PC-3 (cell line): ENCODE data around the gene ADAT3. TPM values are rescaled to one million over a fixed set of nuclear protein-coding genes. Genes with fewer than 3 reads are reported as not detected.

Source experiments
- ATAC-seq: fragments of 200-7000 bp; cut with Tn5 transposase; 2 replicates; pipeline ENCODE4 v1.9.1; 2020; ENCODE audit warnings: mild to moderate bottlenecking, moderate library complexity
- BruUV-seq: library from RNA; stranded (reverse); fragments of 400-500 nt; replicated peaks from 2 replicates; lab custom pipeline; 2021; lab: Mats Ljungman, UMichigan
- CTCF ChIA-PET: fragments of 300-600 bp; sonication (Branson Sonifier 250); formaldehyde crosslinking; loops from one replicate; lab custom pipeline; 2022; ENCODE audit warnings: antibody characterized with exemption; lab: Charles Lee
- POLR2A ChIA-PET: fragments of 300-600 bp; sonication (Branson Sonifier 250); formaldehyde crosslinking; loops from one replicate; lab custom pipeline; 2022; ENCODE audit warnings: antibody characterized with exemption; ENCODE audit not compliant: unreplicated experiment; lab: Charles Lee
- DNase-seq: peaks from one replicate; pipeline ENCODE4 v3.0.0-alpha.2; 2015
- H2AFZ ChIP-seq: fragments of 300-600 bp; sonication (generic); 2 replicates; pipeline ENCODE4 v1.6.0; 2016; ENCODE audit warnings: antibody characterized with exemption, low read length
- H3F3A ChIP-seq: fragments of 300-600 bp; sonication (generic); one replicate; pipeline ENCODE4 v1.6.0; 2017; ENCODE audit warnings: antibody characterized with exemption, low read length, control low read depth, mild to moderate bottlenecking; ENCODE audit not compliant: unreplicated experiment
- H3K27ac ChIP-seq: fragments of 300-600 bp; sonication (generic); 2 replicates; pipeline ENCODE4 v1.5.1; 2016; ENCODE audit warnings: mild to moderate bottlenecking, low read length
- H3K27me3 ChIP-seq: fragments of 300-600 bp; sonication (generic); 2 replicates; pipeline ENCODE4 v1.6.1; 2016; ENCODE audit warnings: low read length, mixed read lengths
- H3K36me3 ChIP-seq: fragments of 300-600 bp; sonication (generic); 2 replicates; pipeline ENCODE4 v1.6.1; 2016; ENCODE audit warnings: low read depth, mixed run types, low read length, mixed read lengths
- H3K4me1 ChIP-seq: fragments of 300-600 bp; sonication (generic); 2 replicates; pipeline ENCODE4 v1.5.1; 2016; ENCODE audit warnings: low read length; ENCODE audit not compliant: insufficient read depth
- H3K4me2 ChIP-seq: fragments of 300-600 bp; sonication (generic); 2 replicates; pipeline ENCODE4 v1.6.0; 2016; ENCODE audit warnings: low read length
- H3K4me3 ChIP-seq: fragments of 300-600 bp; sonication (generic); 2 replicates; pipeline ENCODE4 v1.5.1; 2016; ENCODE audit warnings: mild to moderate bottlenecking, low read length, mixed read lengths
- H3K79me2 ChIP-seq: fragments of 300-600 bp; sonication (generic); 2 replicates; pipeline ENCODE4 v1.6.1; 2017; ENCODE audit warnings: low read length, mixed read lengths
- H3K9ac ChIP-seq: fragments of 300-600 bp; sonication (generic); 2 replicates; pipeline ENCODE4 v1.6.0; 2016; ENCODE audit warnings: mild to moderate bottlenecking, low read length
- H3K9me2 ChIP-seq: fragments of 300-600 bp; sonication (generic); replicated peaks from 2 replicates; pipeline ENCODE4 v1.6.1; 2016; ENCODE audit warnings: mixed run types, low read length, mixed read lengths
- H3K9me3 ChIP-seq: fragments of 300-600 bp; sonication (generic); 2 replicates; pipeline ENCODE4 v1.6.1; 2016; ENCODE audit warnings: low read length, mixed read lengths
- H4K20me1 ChIP-seq: fragments of 300-600 bp; sonication (generic); 2 replicates; pipeline ENCODE4 v1.6.1; 2016; ENCODE audit warnings: low read length, mixed read lengths
- EZH2 ChIP-seq: fragments of 300-600 bp; sonication (generic); IDR thresholded peaks from one replicate; pipeline ENCODE4 v1.6.1; 2017; ENCODE audit warnings: antibody characterized with exemption, mild to moderate bottlenecking, low read length; ENCODE audit not compliant: unreplicated experiment
- EZH2phosphoT487 ChIP-seq: fragments of 300-600 bp; sonication (generic); IDR thresholded peaks from 2 replicates; pipeline ENCODE4 v1.6.1; 2018; ENCODE audit warnings: mild to moderate bottlenecking, antibody characterized with exemption, low read length, borderline replicate concordance
- intact Hi-C: fragments of 100-400 bp; cut with micrococcal nuclease; formaldehyde crosslinking; loops from 2 replicates; pipeline ENCODE4 v1.9.0; 2023
- total RNA-seq: library from RNA; depleted of rRNA; stranded (reverse); fragments of >200 nt; gene quantifications from 2 replicates; pipeline ENCODE4 v1.2.3, GENCODE V29; 2014
- TF ChIP-seq, protein P1 (sequence below): fragments of 300-600 bp; sonication (generic); conservative IDR thresholded peaks from 2 replicates; pipeline ENCODE4 v1.5.1; 2017; ENCODE audit warnings: antibody characterized with exemption, low read depth, mild to moderate bottlenecking, low read length

ADAT3 gene
- total RNA-seq, 1 experiment from 2014 or later = 8.4 TPM

DNA sequence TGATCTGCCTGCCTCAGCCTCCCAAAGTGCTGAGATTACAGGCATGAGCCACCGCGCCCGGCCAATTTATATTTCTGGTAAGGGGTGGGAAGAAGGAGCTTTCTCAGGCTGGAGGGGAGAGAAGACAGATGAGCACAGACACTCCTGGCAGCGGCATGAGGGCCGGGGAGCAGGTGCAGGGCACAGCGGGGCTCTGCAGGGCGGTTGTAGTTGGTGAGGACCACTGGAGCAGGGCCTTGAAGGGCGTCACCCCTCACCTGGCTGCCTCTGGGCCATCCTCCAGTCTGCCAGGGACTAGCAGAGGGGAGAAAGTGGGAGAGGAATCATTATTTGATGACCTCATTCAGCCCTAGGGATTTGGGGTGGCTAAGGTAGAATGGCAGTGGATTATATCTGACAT lies 27.2 kb downstream of the ADAT3 start:
- H3F3A ChIP-seq = no peaks in the 10 kb centered on the region
- CTCF ChIA-PET = no interaction called here
- no peak overlapping the region for H3K4me3 ChIP-seq
- H3K27me3 ChIP-seq = no peaks in the 10 kb centered on the region
- no peak overlapping the region for H2AFZ ChIP-seq
- no peak overlapping the region for H3K27ac ChIP-seq
- intact Hi-C loops = loop anchor here (5.0 kb wide), 1 partner anchor 40 kb away; no protein-coding TSS in a partner anchor
- H3K9ac ChIP-seq = no peak overlapping the region
- no peaks in the 10 kb centered on the region for H3K9me3 ChIP-seq
- no peaks in the 10 kb centered on the region for H3K36me3 ChIP-seq
- H3K79me2 ChIP-seq = no peaks in the 10 kb centered on the region
- TF ChIP-seq, protein P1, sequence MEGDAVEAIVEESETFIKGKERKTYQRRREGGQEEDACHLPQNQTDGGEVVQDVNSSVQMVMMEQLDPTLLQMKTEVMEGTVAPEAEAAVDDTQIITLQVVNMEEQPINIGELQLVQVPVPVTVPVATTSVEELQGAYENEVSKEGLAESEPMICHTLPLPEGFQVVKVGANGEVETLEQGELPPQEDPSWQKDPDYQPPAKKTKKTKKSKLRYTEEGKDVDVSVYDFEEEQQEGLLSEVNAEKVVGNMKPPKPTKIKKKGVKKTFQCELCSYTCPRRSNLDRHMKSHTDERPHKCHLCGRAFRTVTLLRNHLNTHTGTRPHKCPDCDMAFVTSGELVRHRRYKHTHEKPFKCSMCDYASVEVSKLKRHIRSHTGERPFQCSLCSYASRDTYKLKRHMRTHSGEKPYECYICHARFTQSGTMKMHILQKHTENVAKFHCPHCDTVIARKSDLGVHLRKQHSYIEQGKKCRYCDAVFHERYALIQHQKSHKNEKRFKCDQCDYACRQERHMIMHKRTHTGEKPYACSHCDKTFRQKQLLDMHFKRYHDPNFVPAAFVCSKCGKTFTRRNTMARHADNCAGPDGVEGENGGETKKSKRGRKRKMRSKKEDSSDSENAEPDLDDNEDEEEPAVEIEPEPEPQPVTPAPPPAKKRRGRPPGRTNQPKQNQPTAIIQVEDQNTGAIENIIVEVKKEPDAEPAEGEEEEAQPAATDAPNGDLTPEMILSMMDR = no peak
- TF ChIP-seq EZH2phosphoT487 = no peak
- TF ChIP-seq EZH2 = no peak
- DNase-seq (no peak), ATAC-seq (no peak)
- peaks cover 8% of the 10 kb centered on the region; the same call in 1 of the 2 replicates for H3K4me1 ChIP-seq
- no peaks in the 10 kb centered on the region for H4K20me1 ChIP-seq
- POLR2A ChIA-PET = no interaction called here
- BruUV-seq = no TSS peak
- no peaks in the 10 kb centered on the region for H3K9me2 ChIP-seq
- H3K4me2 ChIP-seq = no peak overlapping the region

DNA sequence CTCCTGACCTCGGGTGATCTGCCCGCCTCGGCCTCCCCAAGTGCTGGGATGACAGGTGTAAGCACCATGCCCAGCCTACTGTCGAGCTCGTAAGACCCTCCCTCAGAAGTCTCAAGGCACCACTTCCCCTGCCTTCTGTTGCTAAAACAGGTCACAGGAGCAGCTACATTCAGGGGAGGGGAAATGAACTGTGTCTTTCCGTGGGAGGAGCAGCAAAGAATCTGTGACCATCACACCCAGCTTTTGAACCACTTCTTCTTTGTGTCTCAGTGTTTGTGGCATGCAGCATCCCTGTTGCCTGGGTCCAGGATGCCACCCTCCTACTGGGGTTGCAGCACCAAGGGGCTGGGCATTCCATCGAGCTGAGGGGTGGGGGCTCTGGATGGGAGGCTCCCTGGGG lies 28.0 kb downstream of the ADAT3 start:
- BruUV-seq = no TSS peak
- Histone ChIP-seq H3F3A (no peaks in the 10 kb centered on the region), H3K9me3 (no peaks in the 10 kb centered on the region), H3K27ac (no peak overlapping the region), H3K4me2 (no peak overlapping the region), H3K79me2 (no peaks in the 10 kb centered on the region), H3K4me3 (no peak overlapping the region), H4K20me1 (no peaks in the 10 kb centered on the region), H2AFZ (no peak overlapping the region), H3K36me3 (no peaks in the 10 kb centered on the region), H3K27me3 (no peaks in the 10 kb centered on the region), H3K9me2 (no peaks in the 10 kb centered on the region), H3K9ac (no peak overlapping the region), H3K4me1 (peaks cover 8% of the 10 kb centered on the region; the same call in 1 of the 2 replicates)
- DNase-seq (no peak), ATAC-seq (no peak)
- intact Hi-C loops = loop anchor here (5.0 kb wide), 1 partner anchor 39 kb away; no protein-coding TSS in a partner anchor
- TF ChIP-seq, protein P1 = no peak
- TF ChIP-seq EZH2 = no peak
- ChIA-PET POLR2A (no interaction called here), CTCF (no interaction called here)

GRCh38 chr19:1933942-1934341 lies 28.7 kb downstream of the ADAT3 start:
- intact Hi-C loops = loop anchor here (5.0 kb wide), 1 partner anchor 38 kb away; no protein-coding TSS in a partner anchor
- ATAC-seq (no peak), DNase-seq (no peak)
- Histone ChIP-seq H3K79me2 (no peaks in the 10 kb centered on the region), H3K9me3 (no peaks in the 10 kb centered on the region), H3K36me3 (no peaks in the 10 kb centered on the region), H3K27ac (no peak overlapping the region), H3K4me2 (no peak overlapping the region), H2AFZ (no peak overlapping the region), H3K4me1 (peaks cover 7% of the 10 kb centered on the region; the same call in 1 of the 2 replicates), H3K4me3 (no peak overlapping the region), H4K20me1 (no peaks in the 10 kb centered on the region), H3K27me3 (no peaks in the 10 kb centered on the region), H3K9me2 (no peaks in the 10 kb centered on the region), H3F3A (no peaks in the 10 kb centered on the region), H3K9ac (no peak overlapping the region)
- no TSS peak for BruUV-seq
- ChIA-PET POLR2A (no interaction called here), CTCF (no interaction called here)
- no peak for TF ChIP-seq EZH2
- TF ChIP-seq, protein P1 = no peak
- TF ChIP-seq EZH2phosphoT487 = no peak
